Hippocampal formation (tissue), 2 donors: ENCODE data around the gene RUNX1.
"Not testable (repeated sequence)": the region's sequence is repeated elsewhere in the genome, so short reads cannot be mapped to it uniquely, and the experiment has no call there.

Experiments
- DNase-seq, 2 donors: peaks; one replicate each; lab custom pipeline; 2025; lab: John Stamatoyannopoulos, UW

The RUNX1 gene

DNA sequence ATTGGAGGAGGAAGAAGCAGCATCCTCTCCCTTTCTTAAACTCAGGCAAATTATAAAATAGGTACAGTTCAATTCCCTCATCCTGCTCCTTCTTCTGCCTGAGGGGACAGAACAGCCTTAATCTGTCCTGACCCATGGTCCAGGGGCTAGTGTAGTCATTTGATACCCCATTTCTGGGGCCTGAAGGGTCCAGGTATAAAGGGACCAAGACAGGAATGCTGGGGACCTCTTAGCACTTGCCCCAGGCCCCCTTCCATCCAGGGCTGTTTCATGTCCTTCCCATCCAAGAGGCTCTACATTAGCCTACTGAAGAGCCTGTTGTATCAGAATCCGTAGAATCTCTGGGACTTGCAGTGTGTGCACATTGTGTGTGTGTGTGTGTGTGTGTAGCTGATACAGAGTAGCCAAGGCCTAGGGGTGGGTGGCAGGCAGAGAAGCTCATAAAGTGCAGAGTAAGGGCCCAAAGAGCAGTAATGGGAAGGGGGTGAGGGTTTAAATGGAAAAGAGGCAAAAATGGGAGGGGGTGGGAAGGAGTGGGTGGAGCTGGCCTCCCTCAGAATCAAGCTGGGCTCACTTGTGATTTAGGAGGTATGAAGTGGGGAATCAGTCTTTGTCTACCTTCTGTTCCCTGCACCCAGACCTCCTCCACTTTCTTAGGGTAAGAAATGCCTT is 32.4 kb downstream of the RUNX1 start:
- no peak for DNase-seq

- DNase-seq = no peak
These were observed 33.0 kb downstream of the RUNX1 start for GRCh38 chr21:35016071-35016470.

DNA sequence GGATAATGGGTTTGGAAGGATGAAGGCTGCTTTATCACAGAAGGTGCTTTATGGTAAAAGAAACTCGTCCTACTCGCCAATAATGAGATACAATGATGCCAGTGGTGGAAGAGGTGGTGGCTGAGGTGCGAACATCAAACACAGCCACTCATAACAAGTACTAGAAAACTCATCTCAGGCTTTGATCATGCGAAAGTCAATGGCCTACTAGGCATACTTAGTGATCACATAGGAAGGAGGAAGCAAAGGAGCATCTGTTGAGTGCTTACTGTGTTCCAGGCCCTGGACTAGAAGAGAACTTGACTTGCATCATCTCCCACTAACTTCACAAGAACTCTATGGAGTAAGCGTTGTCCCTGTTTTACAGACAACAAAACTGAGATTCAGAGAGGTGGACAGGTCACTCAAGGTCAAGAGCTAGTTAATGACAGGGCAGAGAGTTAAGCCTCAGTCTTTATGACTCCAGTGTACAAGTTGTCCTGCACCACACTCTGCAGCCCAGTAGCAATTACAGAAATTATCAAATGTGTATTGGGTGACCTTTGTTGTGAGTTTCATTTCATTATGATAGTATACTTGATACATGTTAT is 33.6 kb downstream of the RUNX1 start:
- no peak for DNase-seq

GRCh38 chr21:35014302-35015041 is 34.6 kb downstream of the RUNX1 start:
- DNase-seq = no peak

- no peak for DNase-seq
These were observed 37.4 kb downstream of the RUNX1 start for GRCh38 chr21:35011681-35012080.

DNA sequence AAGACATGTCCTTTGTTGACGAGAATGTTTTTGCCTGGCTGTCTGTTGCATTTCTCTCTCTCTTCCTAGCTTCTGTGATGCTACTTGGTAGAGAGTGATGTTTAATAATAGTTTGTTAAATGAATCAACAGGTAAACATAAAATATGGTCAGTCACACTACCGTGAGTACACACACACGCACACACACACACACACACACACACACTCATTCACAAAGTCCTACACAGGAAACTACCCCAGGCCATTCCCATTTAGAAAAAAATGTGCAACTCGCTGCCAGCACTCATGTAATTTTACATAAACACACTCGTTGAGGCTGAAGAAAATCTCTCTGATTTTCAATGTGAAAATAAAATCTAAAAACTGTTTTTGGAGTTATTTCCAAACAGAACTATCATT is 38.7 kb downstream of the RUNX1 start:
- no peak for DNase-seq

DNA sequence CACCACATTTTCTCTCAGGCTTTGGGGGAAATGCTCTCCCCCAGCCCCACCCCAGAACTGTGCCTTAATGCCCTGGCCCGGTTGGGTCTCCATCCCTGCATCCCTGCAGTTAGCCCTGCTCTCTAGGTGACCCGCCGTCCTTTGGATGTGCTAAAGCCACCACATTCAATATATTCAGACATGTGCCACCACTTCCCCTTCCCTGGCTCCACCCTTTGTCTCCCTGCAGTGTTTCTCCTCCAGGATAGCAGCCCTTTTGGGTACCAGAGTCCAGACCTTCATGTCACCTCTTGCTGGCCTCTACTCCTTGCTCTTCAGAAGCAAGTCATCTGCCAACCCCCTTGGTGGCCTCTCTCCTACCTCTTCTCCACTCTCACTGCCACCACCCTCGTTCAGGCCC is 41.8 kb downstream of the RUNX1 start:
- no peak for DNase-seq

GRCh38 chr21:35006771-35007170 is 42.3 kb downstream of the RUNX1 start:
- DNase-seq = no peak

DNA sequence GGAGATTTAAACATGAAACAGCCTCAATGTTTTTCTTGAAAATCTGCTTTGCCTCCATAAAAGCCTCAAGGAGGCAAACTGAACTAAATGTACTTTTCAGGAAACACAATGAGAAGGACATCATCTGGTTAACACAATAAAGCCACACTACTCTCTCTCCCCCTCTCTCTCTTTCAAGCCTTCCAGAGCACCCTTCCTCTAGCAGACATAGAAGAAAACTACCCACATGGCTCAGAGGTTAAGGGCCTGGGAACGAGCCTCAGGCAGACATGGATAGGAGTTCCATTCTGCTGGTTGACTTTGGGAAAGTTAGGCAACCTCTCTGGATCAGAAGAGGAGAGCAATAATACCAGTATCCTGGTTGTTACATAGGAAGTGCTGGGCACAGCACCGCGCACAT is 42.9 kb downstream of the RUNX1 start:
- DNase-seq = no peak

GRCh38 chr21:35005560-35006224 is 43.4 kb downstream of the RUNX1 start:
- no peak for DNase-seq

DNA sequence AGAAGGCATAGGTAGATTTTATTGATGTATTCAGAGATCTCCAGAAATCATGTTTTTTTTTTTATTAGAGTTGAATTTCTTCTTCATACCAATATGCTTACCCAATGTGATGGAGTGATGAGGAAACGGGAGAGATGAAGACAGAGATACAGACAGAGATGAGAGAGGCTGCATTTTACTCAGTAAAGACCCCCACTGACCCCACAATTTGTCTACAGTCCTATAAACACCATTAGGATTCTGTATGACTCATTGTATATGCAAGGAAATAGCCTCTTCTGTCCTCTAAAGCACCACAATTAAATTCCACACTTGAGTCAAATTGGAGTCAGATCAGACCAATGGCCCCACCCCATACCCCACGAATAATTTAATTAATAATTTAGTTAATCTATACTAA is 44.0 kb downstream of the RUNX1 start:
- DNase-seq = no peak

DNA sequence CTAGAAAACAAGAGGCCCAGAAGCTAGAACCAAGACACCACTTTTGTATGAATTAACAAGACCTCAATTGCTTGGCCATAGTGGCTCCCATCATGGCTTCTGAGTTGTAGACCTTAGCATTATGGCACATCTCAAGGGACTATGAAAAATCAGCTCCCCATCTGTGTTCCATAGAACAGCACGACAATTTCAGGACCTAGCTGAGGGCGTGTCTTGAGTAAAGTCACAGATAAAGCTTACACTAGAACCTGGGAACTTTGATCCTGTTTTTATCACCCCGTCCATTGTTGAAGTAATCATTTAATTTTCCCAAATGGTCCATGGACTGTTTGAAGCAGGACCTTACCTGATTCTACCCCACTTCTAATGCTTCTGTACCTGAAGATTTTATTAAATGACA is 44.8 kb downstream of the RUNX1 start:
- DNase-seq = no peak

DNA sequence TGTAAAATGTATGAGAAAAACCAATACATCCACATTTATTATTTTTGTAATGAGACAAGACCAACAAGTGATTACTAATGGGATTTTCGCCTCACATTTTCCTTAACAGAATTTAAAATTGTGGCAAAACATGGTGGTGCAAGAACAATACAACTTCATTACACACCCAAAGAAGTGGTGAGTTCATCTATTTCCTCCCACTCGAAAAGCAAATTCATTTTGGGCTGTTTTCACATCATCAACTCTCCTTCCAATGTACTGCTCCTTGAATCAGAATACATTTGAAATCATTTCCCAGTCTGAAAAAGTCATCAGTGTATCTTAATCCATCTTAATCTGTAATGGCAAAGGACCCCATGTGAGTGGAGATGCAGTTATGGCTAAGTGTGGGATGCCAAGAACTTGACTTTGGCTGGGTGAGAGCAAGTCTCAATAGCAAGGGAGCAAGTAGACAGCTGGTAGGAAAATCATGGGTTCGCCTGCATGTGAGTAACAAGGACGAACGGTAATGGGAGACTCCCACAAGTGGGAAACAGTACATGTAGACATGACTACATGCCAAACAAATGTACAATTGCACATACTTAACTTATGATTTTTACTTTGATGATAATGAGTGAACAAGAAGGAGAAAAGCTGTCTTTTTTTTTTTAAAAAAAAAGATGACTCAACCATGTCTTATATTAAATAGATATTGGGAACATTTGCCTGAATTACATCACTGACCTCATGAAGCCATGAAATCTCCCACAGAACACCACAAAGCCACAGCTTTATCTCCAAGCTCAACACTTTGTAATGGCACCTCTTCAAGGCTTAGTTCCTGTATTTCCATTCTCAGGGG is 46.0 kb downstream of the RUNX1 start:
- DNase-seq = no peak

GRCh38 chr21:34999397-34999941 is 49.6 kb downstream of the RUNX1 start:
- no peak for DNase-seq

DNA sequence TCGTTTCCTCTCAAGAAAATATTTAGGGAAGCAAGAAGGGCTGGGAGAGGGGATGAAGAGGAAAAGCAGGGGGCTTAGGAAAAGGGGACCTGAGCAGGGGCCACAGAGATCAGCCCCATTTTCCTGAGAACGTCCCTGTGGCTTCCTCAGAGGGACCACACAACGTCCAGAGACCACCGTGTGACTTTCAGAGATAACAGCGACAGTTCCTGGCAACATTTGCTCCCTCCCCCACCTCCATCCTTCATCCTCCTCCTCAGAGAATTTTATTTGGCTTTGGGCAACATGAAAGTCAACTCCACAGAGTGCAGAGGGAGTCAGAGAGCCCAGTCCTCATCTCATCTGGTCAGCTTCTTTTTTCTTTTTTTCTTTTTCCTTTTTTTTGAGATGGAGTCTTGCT is 50.9 kb downstream of the RUNX1 start:
- DNase-seq = no peak

- DNase-seq = no peak
These were observed 51.8 kb downstream of the RUNX1 start for GRCh38 chr21:34997294-34997693.

DNA sequence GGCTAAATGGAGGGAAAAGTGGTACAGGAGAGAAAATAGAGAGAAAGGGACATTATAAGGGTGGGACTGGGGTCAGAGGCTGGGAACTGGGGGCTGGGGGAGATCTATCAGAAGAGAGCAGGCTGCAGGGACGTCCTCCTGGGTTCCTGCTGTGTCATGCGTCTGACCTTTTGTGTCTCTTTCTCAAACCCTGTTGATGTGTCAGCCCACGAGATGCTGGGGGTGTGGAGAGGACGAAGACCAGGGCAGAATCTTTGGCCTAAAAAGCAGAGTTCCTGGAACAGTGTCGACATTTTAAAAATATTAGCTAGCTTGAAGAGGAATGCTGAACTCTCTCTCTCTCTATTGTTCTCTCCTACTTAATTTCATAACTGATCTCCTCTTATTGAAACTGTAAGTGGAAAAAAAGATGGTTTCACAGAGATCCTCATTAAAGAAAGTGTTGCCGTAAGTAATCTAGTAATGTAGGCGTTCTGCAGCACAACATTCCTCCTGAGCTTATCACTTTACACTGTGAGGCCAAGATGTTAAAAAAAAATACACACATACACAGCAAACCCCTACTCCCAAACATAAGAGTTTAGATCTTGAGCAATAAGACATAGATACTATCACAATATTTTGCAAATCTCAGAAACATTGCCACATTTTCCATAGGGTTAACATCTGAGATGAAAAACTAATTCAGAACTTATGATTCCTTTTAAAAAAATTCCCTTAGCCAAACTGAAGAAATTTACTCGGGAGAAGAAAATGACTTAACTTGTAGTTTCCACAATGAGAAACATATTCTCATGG is 52.6 kb downstream of the RUNX1 start:
- no peak for DNase-seq

GRCh38 chr21:34995979-34996303 is 53.2 kb downstream of the RUNX1 start:
- no peak for DNase-seq

DNA sequence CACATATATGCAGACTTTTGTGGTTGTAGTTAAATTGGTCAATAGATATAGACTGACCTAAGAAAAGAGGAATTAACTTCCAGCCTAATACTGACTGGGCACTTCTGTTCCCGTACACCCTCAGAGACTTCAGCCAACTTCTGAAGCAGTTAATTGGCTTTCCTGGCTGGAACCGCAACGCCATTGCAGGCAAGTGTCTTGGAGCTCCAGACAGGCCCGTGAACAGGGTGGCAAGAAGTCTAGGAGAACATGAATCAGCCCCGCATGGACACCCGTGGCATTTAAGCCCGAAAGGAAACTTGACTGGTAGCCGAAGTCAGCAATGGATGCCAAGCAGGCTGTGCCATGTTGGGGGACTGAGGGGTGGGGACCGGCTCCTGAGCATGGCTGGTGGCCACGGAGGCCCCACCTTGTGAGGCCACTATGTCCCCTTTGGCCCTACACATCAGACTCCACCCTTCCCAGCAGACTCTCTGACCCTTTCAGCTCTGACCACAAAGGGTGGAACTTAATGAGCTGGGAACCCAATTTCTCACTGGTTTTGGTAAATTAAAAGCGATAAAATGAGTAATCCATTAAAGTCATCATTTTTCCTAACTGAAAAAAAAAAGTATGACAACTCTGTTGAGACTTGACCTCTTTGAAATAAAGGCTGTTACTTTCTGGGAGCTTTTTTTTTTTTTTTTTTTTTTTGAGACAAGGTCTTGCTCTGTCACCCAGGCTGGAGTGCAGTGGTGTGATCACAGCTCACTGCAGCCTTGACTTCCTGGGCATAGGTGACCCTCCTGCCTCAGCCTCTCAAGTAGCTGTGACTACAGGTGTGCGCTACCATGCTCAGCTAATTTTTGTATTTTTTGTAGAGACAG is 54.1 kb downstream of the RUNX1 start:
- no peak for DNase-seq

GRCh38 chr21:34993521-34993921 is 55.6 kb downstream of the RUNX1 start:
- not testable (repeated sequence) for DNase-seq
